ENCODE data around the gene OR52L1.

DNA sequence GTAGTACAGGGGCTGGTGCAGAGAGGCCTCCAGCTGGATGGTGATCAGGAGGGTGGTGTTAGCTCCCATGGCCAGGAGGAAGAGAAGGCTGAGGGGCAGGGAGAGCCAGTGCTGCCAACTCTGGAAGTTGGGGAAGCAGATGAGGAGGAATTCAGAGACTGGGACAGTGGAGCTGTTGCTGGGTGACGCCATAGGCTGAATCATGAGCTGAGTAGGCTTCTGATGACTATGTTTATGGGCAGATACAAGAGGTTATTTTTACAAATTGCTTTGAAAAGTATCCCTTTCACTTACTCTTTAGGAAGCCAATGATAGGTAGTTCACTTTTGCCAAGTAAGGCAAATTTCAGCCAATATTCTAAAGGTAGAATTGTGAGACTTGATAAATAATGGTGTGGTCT, 40.7 kb upstream of the OR52L1 start:
- TF ChIP-seq, protein P1, sequence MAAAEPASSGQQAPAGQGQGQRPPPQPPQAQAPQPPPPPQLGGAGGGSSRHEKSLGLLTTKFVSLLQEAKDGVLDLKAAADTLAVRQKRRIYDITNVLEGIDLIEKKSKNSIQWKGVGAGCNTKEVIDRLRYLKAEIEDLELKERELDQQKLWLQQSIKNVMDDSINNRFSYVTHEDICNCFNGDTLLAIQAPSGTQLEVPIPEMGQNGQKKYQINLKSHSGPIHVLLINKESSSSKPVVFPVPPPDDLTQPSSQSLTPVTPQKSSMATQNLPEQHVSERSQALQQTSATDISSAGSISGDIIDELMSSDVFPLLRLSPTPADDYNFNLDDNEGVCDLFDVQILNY (CRISPR knock-in tag; IDR thresholded peaks at IDR 0.05) = no peak
- no peak for TF ChIP-seq EZH2 (IDR thresholded peaks at IDR 0.05; ENCODE audit: borderline replicate concordance, low read depth, low read length)
- TF ChIP-seq, protein P2, sequence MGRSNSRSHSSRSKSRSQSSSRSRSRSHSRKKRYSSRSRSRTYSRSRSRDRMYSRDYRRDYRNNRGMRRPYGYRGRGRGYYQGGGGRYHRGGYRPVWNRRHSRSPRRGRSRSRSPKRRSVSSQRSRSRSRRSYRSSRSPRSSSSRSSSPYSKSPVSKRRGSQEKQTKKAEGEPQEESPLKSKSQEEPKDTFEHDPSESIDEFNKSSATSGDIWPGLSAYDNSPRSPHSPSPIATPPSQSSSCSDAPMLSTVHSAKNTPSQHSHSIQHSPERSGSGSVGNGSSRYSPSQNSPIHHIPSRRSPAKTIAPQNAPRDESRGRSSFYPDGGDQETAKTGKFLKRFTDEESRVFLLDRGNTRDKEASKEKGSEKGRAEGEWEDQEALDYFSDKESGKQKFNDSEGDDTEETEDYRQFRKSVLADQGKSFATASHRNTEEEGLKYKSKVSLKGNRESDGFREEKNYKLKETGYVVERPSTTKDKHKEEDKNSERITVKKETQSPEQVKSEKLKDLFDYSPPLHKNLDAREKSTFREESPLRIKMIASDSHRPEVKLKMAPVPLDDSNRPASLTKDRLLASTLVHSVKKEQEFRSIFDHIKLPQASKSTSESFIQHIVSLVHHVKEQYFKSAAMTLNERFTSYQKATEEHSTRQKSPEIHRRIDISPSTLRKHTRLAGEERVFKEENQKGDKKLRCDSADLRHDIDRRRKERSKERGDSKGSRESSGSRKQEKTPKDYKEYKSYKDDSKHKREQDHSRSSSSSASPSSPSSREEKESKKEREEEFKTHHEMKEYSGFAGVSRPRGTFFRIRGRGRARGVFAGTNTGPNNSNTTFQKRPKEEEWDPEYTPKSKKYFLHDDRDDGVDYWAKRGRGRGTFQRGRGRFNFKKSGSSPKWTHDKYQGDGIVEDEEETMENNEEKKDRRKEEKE (IDR thresholded peaks at IDR 0.05; ENCODE audit: borderline replicate concordance in 1 of 2, control insufficient read depth in 1 of 2, low read depth in 2 of 2, low read length in 1 of 2) = no peak
- TF ChIP-seq, protein P3, sequence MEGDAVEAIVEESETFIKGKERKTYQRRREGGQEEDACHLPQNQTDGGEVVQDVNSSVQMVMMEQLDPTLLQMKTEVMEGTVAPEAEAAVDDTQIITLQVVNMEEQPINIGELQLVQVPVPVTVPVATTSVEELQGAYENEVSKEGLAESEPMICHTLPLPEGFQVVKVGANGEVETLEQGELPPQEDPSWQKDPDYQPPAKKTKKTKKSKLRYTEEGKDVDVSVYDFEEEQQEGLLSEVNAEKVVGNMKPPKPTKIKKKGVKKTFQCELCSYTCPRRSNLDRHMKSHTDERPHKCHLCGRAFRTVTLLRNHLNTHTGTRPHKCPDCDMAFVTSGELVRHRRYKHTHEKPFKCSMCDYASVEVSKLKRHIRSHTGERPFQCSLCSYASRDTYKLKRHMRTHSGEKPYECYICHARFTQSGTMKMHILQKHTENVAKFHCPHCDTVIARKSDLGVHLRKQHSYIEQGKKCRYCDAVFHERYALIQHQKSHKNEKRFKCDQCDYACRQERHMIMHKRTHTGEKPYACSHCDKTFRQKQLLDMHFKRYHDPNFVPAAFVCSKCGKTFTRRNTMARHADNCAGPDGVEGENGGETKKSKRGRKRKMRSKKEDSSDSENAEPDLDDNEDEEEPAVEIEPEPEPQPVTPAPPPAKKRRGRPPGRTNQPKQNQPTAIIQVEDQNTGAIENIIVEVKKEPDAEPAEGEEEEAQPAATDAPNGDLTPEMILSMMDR (IDR thresholded peaks at IDR 0.05 in 2 of 3, conservative IDR thresholded peaks at IDR 0.05 in 1 of 3; ENCODE audit: insufficient read depth in 2 of 3, low read depth in 1 of 3, low read length in 3 of 3) = no peak

Data from K562 (cell line).